Endometrial microvascular endothelial cells (primary cell): ENCODE measurements around the gene PRKCZ. TPM values are rescaled to one million over a fixed set of nuclear protein-coding genes. Genes with fewer than 3 reads are reported as not detected.

Experiments used
- in situ Hi-C: cut with HindIII; loops from 2 replicates; pipeline ENCODE4 v1.10.0; 2017; ENCODE audit warnings: low sequenced_read_pairs, low pct_unique_long_range_greater_than_20kb; ENCODE audit errors: inconsistent ontology term
- total RNA-seq: library from RNA; depleted of rRNA; stranded (reverse); fragments of >200 nt; gene quantifications from one replicate; pipeline ENCODE4 v1.2.3, GENCODE V29; 2015; ENCODE audit errors: inconsistent ontology term

Gene PRKCZ
- total RNA-seq, 1 donor from 2014 or later = 3.6 TPM

- in situ Hi-C loops = no loop called here
Observed at GRCh38 chr1:2202843-2203601, 152.8 kb downstream of the PRKCZ start.

GRCh38 chr1:2203671-2204414 is 153.6 kb downstream of the PRKCZ start:
- in situ Hi-C loops = no loop called here

GRCh38 chr1:2204415-2205190 is 154.4 kb downstream of the PRKCZ start:
- in situ Hi-C loops = no loop called here

GRCh38 chr1:2205191-2205952 is 155.2 kb downstream of the PRKCZ start:
- in situ Hi-C loops = no loop called here

- in situ Hi-C loops = no loop called here
Observed at GRCh38 chr1:2206813-2207487, 156.7 kb downstream of the PRKCZ start.

GRCh38 chr1:2208309-2209239 is 158.4 kb downstream of the PRKCZ start:
- in situ Hi-C loops = no loop called here

GRCh38 chr1:2209400-2210083 is 159.3 kb downstream of the PRKCZ start:
- in situ Hi-C loops = loop anchor here (10.0 kb wide), 1 partner anchor 65 kb away; no protein-coding TSS in a partner anchor

- in situ Hi-C loops = loop anchor here (10.0 kb wide), 1 partner anchor 65 kb away; no protein-coding TSS in a partner anchor
Observed at GRCh38 chr1:2210084-2210653, 160.0 kb downstream of the PRKCZ start.

GRCh38 chr1:2210786-2211185 is 160.6 kb downstream of the PRKCZ start:
- in situ Hi-C loops = loop anchor here (10.0 kb wide), 1 partner anchor 64 kb away; no protein-coding TSS in a partner anchor

- in situ Hi-C loops = loop anchor here (10.0 kb wide), 1 partner anchor 63 kb away; no protein-coding TSS in a partner anchor
Observed at GRCh38 chr1:2212274-2212531, 162.0 kb downstream of the PRKCZ start.

GRCh38 chr1:2212532-2213491 is 162.6 kb downstream of the PRKCZ start:
- in situ Hi-C loops = loop anchor here (10.0 kb wide), 1 partner anchor 62 kb away; no protein-coding TSS in a partner anchor

GRCh38 chr1:2213576-2214505 is 163.6 kb downstream of the PRKCZ start:
- in situ Hi-C loops = loop anchor here (10.0 kb wide), 1 partner anchor 61 kb away; no protein-coding TSS in a partner anchor

- in situ Hi-C loops = loop anchor here (10.0 kb wide), 1 partner anchor 60 kb away; no protein-coding TSS in a partner anchor
Observed at GRCh38 chr1:2214541-2215241, 164.5 kb downstream of the PRKCZ start.

- in situ Hi-C loops = loop anchor here (10.0 kb wide), 1 partner anchor 59 kb away; no protein-coding TSS in a partner anchor
Observed at GRCh38 chr1:2215329-2215728, 165.1 kb downstream of the PRKCZ start.
